IPS-18a (cell line): ENCODE results near the gene KIF26A.
"Not testable (repeated sequence)": the region's sequence is repeated elsewhere in the genome, so short reads cannot be mapped to it uniquely, and the experiment has no call there.

Experiments
- H3K27ac ChIP-seq: one replicate; pipeline ENCODE4 v1.5.1; 2013; ENCODE audit warnings: low read length
- H3K27me3 ChIP-seq: one replicate; pipeline ENCODE4 v1.6.1; 2013; ENCODE audit warnings: mild to moderate bottlenecking, low read length; ENCODE audit not compliant: control insufficient read depth, insufficient read depth
- H3K36me3 ChIP-seq: one replicate; pipeline ENCODE4 v1.6.1; 2013; ENCODE audit warnings: low read depth, low read length; ENCODE audit not compliant: control insufficient read depth
- H3K4me1 ChIP-seq: one replicate; pipeline ENCODE4 v1.6.1; 2013; ENCODE audit warnings: low read depth, low read length; ENCODE audit not compliant: control insufficient read depth
- H3K4me3 ChIP-seq: one replicate; pipeline ENCODE4 v1.5.1; 2013; ENCODE audit warnings: low read length
- H3K9ac ChIP-seq: one replicate; pipeline ENCODE4 v1.6.1; 2013; ENCODE audit warnings: mild to moderate bottlenecking, low read length, moderate library complexity
- H3K9me3 ChIP-seq: one replicate; pipeline ENCODE4 v1.6.1; 2013; ENCODE audit warnings: low read depth, low read length; ENCODE audit not compliant: control insufficient read depth

KIF26A gene

DNA sequence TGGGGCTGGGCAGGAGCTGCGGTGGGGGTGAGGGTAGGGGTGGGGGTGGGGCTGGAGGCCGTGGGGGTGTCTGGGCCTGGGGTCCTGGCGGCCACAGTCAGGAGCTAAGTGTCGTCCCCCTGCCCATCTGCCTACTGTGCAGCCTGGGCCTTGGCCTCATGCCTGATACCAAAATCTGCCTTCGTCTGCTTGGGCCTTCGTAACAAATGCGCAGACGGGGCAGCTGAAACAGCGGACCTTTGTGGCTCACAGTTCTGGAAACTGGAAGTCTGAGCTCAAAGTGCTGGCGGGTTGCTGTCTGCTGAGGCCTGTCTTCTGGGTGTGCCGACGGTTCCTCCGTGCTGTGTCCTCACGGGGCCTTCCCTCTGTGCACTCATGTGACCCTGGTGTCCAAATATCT, 61.7 kb downstream of the KIF26A start:
- Histone ChIP-seq H3K27me3 (no peaks in the 10 kb centered on the region), H3K27ac (no peak overlapping the region), H3K9me3 (no peaks in the 10 kb centered on the region), H3K36me3 (no peaks in the 10 kb centered on the region), H3K4me1 (no peaks in the 10 kb centered on the region), H3K9ac (no peak overlapping the region), H3K4me3 (no peak overlapping the region)

DNA sequence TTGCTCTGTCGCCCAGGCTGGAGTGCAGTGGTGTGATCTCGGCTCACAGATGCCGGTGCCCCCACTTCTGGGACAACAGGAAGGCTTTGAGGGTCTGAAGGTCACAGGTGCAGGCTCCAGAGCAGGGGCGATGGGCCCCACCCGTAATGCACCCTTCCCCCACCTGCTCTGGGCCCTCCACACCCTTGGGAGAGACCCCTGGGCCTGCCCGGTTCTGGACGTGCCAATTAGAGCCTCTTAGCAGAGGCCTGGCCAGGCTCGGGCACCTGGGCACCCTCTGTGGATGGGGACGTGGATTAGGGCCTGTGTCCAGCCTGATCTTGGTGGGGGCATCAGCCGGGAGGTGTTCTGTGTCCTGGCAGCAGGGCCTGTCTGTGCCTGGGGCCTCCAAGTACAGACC, 62.2 kb downstream of the KIF26A start:
- Histone ChIP-seq H3K4me1 (no peaks in the 10 kb centered on the region), H3K9ac (no peak overlapping the region), H3K27me3 (no peaks in the 10 kb centered on the region), H3K36me3 (no peaks in the 10 kb centered on the region), H3K27ac (no peak overlapping the region), H3K4me3 (no peak overlapping the region), H3K9me3 (no peaks in the 10 kb centered on the region)

DNA sequence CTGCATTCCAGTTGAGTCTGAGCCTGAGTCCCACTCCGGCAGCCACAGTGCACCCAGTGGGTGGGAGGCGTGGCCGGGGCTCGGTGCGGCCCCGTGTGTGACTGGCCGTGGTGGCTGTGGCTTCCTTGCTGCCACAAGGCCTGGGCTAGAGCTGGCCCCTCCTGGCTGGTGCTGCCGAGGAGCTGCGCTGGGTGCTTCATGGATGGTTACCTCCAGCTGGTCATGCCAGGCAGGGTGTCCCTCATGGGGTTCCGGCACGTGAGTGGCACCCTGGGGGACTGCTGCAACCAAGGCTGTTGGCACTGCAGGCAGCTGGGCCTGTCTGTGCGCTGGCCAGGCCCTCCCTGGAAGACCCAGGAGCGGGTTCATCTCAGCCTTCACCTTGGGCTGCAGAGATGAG, 62.7 kb downstream of the KIF26A start:
- Histone ChIP-seq H3K9ac (no peak overlapping the region), H3K36me3 (no peaks in the 10 kb centered on the region), H3K4me1 (no peaks in the 10 kb centered on the region), H3K9me3 (no peaks in the 10 kb centered on the region), H3K4me3 (no peak overlapping the region), H3K27ac (no peak overlapping the region), H3K27me3 (no peaks in the 10 kb centered on the region)

DNA sequence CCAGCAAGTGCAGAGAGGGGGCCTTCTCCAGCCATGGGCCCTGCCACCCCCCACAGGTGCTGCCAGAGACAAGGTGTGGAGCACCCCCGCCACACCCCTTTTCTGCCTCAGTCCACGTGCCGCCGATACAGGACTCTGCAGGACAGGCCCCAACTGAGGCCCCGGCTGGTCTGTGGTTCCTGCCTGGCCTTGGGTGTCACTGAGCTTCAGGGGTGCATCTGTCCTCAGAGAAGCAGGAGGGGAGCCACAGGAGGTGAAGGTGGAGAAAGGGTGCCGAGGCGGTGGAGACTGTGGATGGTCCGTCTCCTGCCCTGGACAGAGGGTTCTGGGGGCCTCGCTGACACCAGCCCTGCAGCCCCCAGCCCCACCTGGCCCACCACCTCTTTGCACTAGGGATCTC, 63.1 kb downstream of the KIF26A start:
- Histone ChIP-seq H3K27ac (no peak overlapping the region), H3K4me3 (no peak overlapping the region), H3K27me3 (no peaks in the 10 kb centered on the region), H3K4me1 (no peaks in the 10 kb centered on the region), H3K9ac (no peak overlapping the region), H3K9me3 (no peaks in the 10 kb centered on the region), H3K36me3 (no peaks in the 10 kb centered on the region)

DNA sequence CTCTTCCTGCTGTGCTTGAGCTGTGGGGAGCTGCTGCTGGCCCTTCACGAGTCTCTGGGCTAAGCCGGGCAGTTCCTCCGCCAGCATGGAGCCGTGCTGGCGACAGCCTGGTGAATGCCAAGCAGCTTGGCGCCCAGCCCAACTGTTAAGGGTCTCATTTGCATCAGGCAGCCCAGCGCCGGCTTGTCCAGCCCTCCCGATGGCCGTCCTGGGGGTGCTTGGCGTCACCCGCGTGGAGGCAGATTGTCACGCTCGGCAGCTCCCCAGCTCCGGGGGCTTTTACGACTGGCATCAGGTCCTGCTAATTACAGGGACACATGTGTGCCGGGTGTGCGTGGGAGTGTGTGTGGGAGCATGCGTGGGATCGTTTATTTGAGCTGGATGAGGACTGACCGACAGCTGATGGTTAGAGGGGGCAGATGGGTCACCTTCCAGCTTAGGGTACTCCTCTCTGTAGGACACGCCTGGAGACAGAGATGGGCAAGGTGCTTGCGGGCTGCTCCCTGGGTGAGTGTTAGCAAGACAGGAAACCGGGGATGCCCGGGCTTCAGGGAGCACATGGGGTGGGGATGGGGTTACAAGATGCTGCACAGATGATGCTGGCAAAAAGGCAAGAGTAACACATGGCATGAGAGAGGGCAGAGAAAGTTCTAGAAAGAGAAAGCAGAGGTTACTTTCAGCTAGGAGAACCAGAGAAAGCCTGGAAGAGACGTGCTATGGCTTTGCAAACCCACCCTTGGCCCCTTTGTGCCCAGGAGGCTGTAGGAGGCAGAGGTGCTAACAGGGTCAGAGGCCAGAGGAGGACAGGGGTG, 64.1 kb downstream of the KIF26A start:
- H3K36me3 ChIP-seq = no peaks in the 10 kb centered on the region
- no peaks in the 10 kb centered on the region for H3K27me3 ChIP-seq
- H3K9me3 ChIP-seq = no peaks in the 10 kb centered on the region
- no peak overlapping the region for H3K27ac ChIP-seq
- H3K4me3 ChIP-seq = no peak overlapping the region
- H3K4me1 ChIP-seq = no peaks in the 10 kb centered on the region
- no peak overlapping the region for H3K9ac ChIP-seq

DNA sequence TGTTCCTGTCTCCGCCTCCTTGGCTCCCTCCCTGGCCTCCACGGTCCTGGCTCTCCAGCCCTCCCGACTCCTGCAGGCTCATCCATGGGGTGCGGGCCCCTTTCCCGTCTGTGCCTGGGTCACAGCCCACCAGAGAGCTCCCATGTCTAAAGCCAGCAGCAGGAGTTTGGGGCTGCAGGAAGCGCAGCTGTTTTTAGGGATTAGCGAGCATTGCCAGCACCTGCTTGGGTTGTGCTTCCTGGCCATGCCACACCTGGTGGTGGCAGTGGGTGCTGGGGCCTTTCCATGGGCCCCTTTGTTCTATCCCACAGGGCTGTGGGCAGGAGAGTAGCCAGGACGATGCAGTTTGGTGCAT, 64.7 kb downstream of the KIF26A start:
- no peaks in the 10 kb centered on the region for H3K4me1 ChIP-seq
- H3K36me3 ChIP-seq = no peaks in the 10 kb centered on the region
- no peak overlapping the region for H3K9ac ChIP-seq
- no peak overlapping the region for H3K4me3 ChIP-seq
- no peaks in the 10 kb centered on the region for H3K27me3 ChIP-seq
- H3K27ac ChIP-seq = no peak overlapping the region
- no peaks in the 10 kb centered on the region for H3K9me3 ChIP-seq

DNA sequence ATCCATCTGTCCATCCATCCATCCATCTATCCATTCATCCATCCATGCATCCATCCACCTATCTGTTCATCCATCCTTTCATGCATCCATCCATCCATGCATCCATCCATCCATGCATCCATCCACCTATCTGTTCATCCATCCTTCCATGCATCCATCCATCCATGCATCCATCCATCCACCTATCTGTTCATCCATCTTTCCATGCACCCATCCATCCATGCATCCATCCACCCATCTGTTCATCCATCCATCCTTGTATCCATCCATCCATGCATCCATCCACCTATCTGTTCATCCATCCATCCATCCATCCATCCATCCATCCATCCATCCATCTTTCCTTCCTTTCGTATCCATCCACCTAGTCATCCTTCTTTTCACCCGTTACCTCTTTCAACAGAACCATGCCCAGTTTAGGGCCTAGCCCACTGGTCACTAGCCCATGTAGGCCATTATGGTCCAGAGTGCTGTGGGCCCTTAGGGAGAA, 66.3 kb downstream of the KIF26A start:
- H3K9me3 ChIP-seq = no peaks in the 10 kb centered on the region
- no peak overlapping the region for H3K27ac ChIP-seq
- no peak overlapping the region for H3K4me3 ChIP-seq
- no peaks in the 10 kb centered on the region for H3K27me3 ChIP-seq
- H3K36me3 ChIP-seq = no peaks in the 10 kb centered on the region
- H3K9ac ChIP-seq = no peak overlapping the region
- H3K4me1 ChIP-seq = no peaks in the 10 kb centered on the region

DNA sequence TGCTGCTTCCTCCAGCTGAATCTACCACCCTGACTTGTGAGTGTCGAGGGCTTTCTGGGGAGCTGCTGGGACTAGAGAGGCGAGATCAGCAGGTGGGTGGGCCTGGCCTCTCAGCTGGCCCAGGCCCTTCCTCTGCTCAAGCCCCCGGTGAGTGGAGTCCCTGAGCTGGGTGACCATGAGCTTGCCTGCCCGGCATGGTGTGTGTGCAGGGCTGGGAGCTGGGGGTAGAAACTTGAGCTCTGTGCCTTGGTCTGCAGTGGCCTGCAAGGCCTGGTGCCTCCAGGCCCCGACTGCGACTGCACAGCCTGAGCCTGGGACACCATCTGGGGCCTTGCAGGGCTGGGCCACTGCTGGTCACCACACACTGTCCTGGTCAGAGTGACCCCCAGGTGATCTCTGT, 67.4 kb downstream of the KIF26A start:
- Histone ChIP-seq H3K4me3 (no peak overlapping the region), H3K27ac (no peak overlapping the region), H3K4me1 (no peaks in the 10 kb centered on the region), H3K9ac (no peak overlapping the region), H3K36me3 (no peaks in the 10 kb centered on the region), H3K27me3 (no peaks in the 10 kb centered on the region), H3K9me3 (no peaks in the 10 kb centered on the region)

DNA sequence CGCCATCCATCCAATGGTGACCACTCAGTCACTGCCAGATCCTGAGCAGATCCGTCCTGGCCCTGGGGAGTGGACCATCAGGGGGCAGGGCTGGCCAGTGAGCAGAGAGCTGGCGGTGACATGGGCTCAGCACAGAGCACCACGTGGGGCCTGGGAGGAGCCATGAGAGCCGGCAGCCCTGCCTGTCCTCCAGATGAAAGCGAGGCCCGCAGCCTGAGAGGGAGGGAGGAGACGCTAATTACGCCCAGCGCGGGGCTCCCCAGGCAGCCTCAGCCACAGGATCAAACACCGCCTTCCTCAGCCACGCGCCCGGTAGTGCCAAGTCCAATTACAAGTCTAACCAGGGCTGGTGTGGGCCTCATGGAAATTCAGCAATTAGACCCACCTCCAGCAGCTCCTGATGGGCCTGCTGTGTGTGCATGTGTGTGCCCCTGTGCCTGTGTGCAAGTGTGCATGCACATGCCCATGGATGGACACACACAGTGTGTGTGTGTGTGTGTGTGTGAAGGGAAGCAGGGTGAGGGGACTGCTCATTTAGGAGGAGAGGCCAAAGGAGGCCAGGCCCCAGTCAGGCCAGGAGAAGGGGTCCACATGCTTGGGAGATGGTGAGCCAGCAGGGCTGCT, 68.0 kb downstream of the KIF26A start:
- no peak overlapping the region for H3K4me3 ChIP-seq
- H3K4me1 ChIP-seq = no peaks in the 10 kb centered on the region
- H3K27me3 ChIP-seq = no peaks in the 10 kb centered on the region
- H3K9me3 ChIP-seq = no peaks in the 10 kb centered on the region
- no peak overlapping the region for H3K27ac ChIP-seq
- no peak overlapping the region for H3K9ac ChIP-seq
- no peaks in the 10 kb centered on the region for H3K36me3 ChIP-seq

DNA sequence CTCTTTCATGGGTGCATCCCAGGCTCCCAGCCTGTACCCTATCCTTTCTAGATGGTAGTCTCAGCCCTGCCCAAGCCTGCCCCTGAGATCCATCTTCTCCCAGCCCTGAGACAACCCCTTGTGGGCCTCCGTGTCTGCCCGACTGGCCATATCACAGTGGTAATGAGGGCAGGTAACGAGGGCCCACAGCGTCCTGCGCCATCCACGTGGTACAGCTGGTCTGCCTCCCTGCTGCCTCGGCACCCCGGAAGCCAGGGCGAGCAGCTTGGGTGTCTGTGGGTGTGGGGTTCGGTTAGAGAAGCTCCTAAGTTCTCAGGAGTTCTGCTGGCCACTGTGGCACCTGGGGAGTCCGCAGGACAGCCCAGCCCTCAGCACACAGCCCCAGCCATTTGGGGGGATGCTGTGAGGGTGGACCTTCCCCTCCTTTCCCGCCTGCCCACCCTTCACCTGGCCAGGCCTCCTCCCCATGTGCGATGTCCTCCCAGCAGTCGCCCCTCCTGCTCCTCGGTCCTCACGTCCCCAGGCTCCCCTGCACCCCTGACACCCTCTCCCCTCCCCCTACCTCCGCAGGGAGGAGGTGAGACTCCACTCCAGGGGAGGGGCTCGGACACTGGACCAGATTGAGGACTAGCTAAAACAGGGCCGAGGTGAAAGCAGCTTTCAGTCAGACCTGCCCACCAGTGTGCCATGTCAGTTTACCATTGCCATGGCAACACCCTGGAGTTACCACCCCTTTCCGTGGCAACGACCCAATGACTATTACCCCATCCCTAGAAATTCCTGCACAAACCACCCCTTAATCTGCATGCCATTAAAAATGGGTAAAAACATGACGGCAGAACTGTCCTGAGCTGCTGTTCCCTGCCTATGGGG, 69.0 kb downstream of the KIF26A start:
- Histone ChIP-seq H3K9me3 (no peaks in the 10 kb centered on the region), H3K27ac (no peak overlapping the region), H3K9ac (no peak overlapping the region), H3K4me3 (no peak overlapping the region), H3K27me3 (no peaks in the 10 kb centered on the region), H3K4me1 (no peaks in the 10 kb centered on the region), H3K36me3 (no peaks in the 10 kb centered on the region)

DNA sequence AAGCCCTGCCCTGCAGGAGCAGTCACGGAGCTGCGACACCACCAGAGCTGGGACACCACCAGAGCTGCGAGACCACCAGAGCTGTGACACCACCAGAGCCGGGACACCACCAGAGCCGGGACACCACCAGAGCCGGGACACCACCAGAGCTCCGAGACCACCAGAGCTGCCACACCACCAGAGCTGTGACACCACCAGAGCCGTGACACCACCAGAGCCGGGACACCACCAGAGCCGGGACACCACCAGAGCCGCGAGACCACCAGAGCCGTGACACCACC, 69.6 kb downstream of the KIF26A start:
- not testable (repeated sequence) for H3K4me1 ChIP-seq, H3K27me3 ChIP-seq

More for the DNA sequence above, 69.6 kb downstream of the KIF26A start:
- H3K4me3 ChIP-seq, H3K27ac ChIP-seq, H3K36me3 ChIP-seq, H3K9me3 ChIP-seq, H3K9ac ChIP-seq: not testable (repeated sequence)
